AG09309 (cell line): Measurements from ENCODE around the gene FLAD1.

Source experiments
- DNase-seq: peaks from one replicate; pipeline ENCODE4 v3.0.0-alpha.2; 2010; ENCODE audit warnings: low read depth
- H3K4me3 ChIP-seq: 2 replicates; pipeline ENCODE4 v1.5.1; 2011; ENCODE audit warnings: mild to moderate bottlenecking, low read depth, low read length, moderate library complexity; ENCODE audit not compliant: control insufficient read depth
- CTCF ChIP-seq: IDR thresholded peaks from 2 replicates; pipeline ENCODE4 v1.5.1; 2011; ENCODE audit warnings: mild to moderate bottlenecking, low read depth, low read length, inconsistent platforms; ENCODE audit not compliant: insufficient read depth, control insufficient read depth; ENCODE audit errors: missing control alignments

The FLAD1 gene

GRCh38 chr1:155010211-155010918 is 27.2 kb downstream of the FLAD1 start:
- no peak for TF ChIP-seq CTCF
- H3K4me3 ChIP-seq: no peak overlapping the region
- no peak for DNase-seq

GRCh38 chr1:155011004-155011416 is 27.9 kb downstream of the FLAD1 start:
- TF ChIP-seq CTCF: no peak
- no peak for DNase-seq

DNA sequence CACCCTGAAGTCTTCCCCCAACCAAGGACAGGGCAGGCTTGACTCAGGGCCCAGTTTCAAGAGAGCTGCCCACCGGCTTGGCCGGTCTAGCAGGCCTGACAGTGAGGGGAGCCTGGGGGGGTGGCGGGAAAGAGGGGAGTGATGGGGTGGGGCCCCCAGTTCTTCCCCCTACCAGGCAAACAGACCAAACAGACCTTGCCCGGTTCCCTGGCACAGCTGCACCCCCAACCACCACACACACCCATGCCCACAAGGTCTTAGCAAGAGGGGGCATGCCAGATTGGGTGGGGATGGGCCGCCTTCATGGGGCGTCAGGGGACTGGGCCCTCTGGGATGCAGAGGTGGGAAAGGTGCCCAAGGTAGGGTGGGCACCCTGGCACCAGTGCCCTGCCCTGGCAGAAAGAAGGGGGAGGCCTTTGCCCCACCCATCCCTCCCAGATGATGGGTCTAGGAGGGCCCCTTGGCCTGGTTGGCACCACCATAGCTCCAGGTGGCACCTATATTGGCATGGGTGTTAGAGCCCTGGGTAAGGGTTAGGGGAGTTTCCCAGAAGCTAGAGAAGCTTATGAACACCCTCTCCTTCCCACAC is 28.4 kb downstream of the FLAD1 start:
- DNase-seq: no peak
- no peak for TF ChIP-seq CTCF

More at GRCh38 chr1:155011004-155011416, 27.9 kb downstream of the FLAD1 start:
- H3K4me3 ChIP-seq: no peak overlapping the region

GRCh38 chr1:155012026-155012546 is 28.9 kb downstream of the FLAD1 start:
- H3K4me3 ChIP-seq: no peak overlapping the region
- no peak for DNase-seq
- TF ChIP-seq CTCF: no peak

More for the DNA sequence above, 28.4 kb downstream of the FLAD1 start:
- H3K4me3 ChIP-seq: no peak overlapping the region

DNA sequence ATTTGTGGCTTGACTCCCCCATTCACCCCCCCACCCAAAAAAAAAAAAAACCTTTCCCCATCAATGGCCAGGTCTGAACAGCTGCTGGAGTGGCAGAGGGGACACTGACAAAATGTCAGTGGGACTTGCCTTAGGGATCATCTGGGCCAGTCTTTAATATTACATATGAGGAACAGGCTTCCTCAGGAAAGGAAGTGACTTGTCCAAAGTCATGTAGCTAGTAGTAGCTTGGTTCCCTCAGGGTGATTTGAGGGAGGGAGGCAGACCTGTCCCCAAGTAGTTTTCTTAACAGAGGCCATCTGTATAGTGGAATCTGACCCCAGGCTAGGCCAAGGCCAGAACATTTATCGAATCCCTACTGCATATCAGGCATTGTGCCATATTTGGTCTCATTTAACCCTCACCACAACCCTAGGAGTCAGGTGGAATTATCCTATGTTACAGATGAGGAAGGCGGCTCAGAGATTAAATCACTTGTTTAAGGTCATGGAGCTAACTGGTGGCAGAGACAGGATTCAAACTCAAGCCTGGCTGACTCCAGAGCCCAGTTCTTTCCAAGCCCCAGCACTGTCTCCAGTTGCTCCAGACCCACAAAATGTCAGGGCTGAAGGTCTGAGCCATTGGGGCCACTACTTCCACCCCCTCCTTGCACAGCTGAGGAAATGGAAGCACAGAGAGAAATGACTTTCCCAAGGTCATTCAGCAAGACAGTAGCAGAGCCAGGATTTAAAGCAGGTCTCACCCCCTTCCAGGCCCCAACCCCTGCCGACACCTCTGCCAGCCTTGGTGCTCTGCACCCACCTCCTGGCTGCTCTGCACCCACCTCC is 29.8 kb downstream of the FLAD1 start:
- no peak for DNase-seq
- H3K4me3 ChIP-seq: no peak overlapping the region
- no peak for TF ChIP-seq CTCF

- no peak overlapping the region for H3K4me3 ChIP-seq
- no peak for TF ChIP-seq CTCF
- DNase-seq: no peak
These were observed 30.5 kb downstream of the FLAD1 start for GRCh38 chr1:155013632-155014031.
